Tibial artery (tissue), 4 donors: Measurements from ENCODE around the gene IPO13.

Source experiments
- DNase-seq, 2 donors: peaks; one replicate each; pipeline ENCODE4 v3.0.0-alpha.2; 2019
- H3K27ac ChIP-seq, 2 donors: fragments of 200-600 bp; sonication (generic) in 1 of 2; 1 replicate in 1 of 2; 2 replicates in 1 of 2; pipeline ENCODE4 v1.5.1; 2018 to 2019; ENCODE audit warnings: mild to moderate bottlenecking in 1 of 2
- H3K27me3 ChIP-seq, 2 donors: fragments of 200-600 bp; sonication (generic) in 1 of 2; one replicate each; pipeline versions ENCODE4 v1.5.1 to v1.6.0; 2016 to 2019
- H3K36me3 ChIP-seq, 3 donors: fragments of 200-600 bp; sonication (generic) in 2 of 3; one replicate each; pipeline ENCODE4 v1.5.1; 2016 to 2019; ENCODE audit warnings: mild to moderate bottlenecking in 2 of 3
- H3K4me1 ChIP-seq, 4 donors: fragments of 200-600 bp; sonication (generic) in 2 of 4; 1 replicate in 3 of 4; 2 replicates in 1 of 4; pipeline ENCODE4 v1.5.1; 2016 to 2019
- H3K4me3 ChIP-seq, 2 donors: fragments of 200-600 bp; sonication (generic) in 1 of 2; 1 replicate in 1 of 2; 2 replicates in 1 of 2; pipeline ENCODE4 v1.5.1; 2018 to 2019; ENCODE audit warnings: mild to moderate bottlenecking in 2 of 2
- H3K9me3 ChIP-seq, 3 donors: fragments of 200-600 bp; sonication (generic) in 1 of 3; one replicate each; pipeline ENCODE4 v1.5.1; 2016 to 2019
- intact Hi-C: fragments of 100-400 bp; cut with DNase I; formaldehyde crosslinking; loops from one replicate; pipeline ENCODE4 v1.15.0; 2023; ENCODE audit warnings: low total_unique reads
- TF ChIP-seq, protein P1 (sequence below), 2 experiments: fragments of 200-600 bp in 1 of 2; fragments of 450-650 bp in 1 of 2; IDR thresholded peaks; one replicate each; pipeline ENCODE4 v1.5.1; 2017 to 2019; ENCODE audit warnings: antibody characterized with exemption in 2 of 2, mild to moderate bottlenecking in 1 of 2, moderate library complexity in 1 of 2

The IPO13 gene

GRCh38 chr1:43996733-43997115, 50.0 kb downstream of the IPO13 start:
- intact Hi-C loops, result no loop called here
- Histone ChIP-seq H3K36me3 (peaks cover 0 to 33% (median 0%) of the 10 kb centered on the region in 3 donors), H3K4me3 (no peak overlapping the region), H3K4me1 (peaks cover 0 to 15% (median 5%) of the 10 kb centered on the region in 4 donors), H3K27me3 (no peaks in the 10 kb centered on the region), H3K27ac (no peak overlapping the region), H3K9me3 (no peaks in the 10 kb centered on the region)
- TF ChIP-seq, protein P1, sequence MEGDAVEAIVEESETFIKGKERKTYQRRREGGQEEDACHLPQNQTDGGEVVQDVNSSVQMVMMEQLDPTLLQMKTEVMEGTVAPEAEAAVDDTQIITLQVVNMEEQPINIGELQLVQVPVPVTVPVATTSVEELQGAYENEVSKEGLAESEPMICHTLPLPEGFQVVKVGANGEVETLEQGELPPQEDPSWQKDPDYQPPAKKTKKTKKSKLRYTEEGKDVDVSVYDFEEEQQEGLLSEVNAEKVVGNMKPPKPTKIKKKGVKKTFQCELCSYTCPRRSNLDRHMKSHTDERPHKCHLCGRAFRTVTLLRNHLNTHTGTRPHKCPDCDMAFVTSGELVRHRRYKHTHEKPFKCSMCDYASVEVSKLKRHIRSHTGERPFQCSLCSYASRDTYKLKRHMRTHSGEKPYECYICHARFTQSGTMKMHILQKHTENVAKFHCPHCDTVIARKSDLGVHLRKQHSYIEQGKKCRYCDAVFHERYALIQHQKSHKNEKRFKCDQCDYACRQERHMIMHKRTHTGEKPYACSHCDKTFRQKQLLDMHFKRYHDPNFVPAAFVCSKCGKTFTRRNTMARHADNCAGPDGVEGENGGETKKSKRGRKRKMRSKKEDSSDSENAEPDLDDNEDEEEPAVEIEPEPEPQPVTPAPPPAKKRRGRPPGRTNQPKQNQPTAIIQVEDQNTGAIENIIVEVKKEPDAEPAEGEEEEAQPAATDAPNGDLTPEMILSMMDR (IDR thresholded peaks at IDR 0.05), result no peak
- no peak for DNase-seq

DNA sequence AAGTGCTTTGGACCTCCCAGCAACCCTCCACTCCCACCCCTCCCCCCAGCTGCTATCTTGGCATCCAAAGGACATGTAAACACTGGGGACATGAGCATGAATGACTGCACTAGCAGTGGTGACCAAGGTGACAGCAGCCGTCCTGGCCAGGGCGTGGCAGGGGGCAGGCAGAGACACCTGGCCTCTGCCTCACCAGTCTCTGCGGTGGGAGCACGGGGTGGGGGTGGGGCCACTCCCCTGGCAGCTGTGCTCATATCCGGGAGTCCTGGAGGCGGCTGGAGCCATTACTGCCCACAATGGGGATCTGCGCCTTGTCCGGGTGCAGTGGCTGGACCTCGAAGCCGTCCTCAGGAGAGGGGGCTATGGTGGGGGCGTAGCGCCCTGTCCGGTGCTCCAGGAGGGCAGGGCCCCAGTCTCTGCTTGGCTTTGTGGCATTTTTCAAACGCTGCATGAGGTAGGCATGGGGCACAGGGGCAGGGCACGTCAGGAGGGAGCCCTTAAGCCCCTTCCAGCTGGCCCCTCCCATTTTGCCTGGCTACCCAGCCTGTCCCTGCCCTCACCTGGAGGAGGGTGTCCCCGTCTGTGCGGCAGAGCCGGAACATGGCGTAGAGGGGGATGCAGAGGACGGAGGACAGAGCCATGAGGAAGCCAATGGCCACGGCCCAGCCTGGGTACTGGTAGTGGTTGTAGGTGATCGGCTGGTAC, 50.7 kb downstream of the IPO13 start:
- DNase-seq, result no peak
- H3K4me1 ChIP-seq, result peaks cover 0 to 9% (median 0%) of the 10 kb centered on the region in 4 donors
- H3K36me3 ChIP-seq, result peaks cover 0 to 40% (median 6%) of the 10 kb centered on the region in 3 donors
- TF ChIP-seq, protein P1 (IDR thresholded peaks at IDR 0.05), result no peak
- H3K27me3 ChIP-seq, result no peaks in the 10 kb centered on the region
- H3K4me3 ChIP-seq, result no peak overlapping the region
- no peaks in the 10 kb centered on the region for H3K9me3 ChIP-seq
- no peak overlapping the region for H3K27ac ChIP-seq
- intact Hi-C loops, result no loop called here

GRCh38 chr1:43998000-43998378, 51.2 kb downstream of the IPO13 start:
- intact Hi-C loops, result no loop called here
- Histone ChIP-seq H3K4me3 (no peak overlapping the region), H3K27ac (no peak overlapping the region), H3K36me3 (peaks cover 0 to 45% (median 6%) of the 10 kb centered on the region in 3 donors), H3K4me1 (peaks cover 0 to 9% (median 0%) of the 10 kb centered on the region in 4 donors), H3K27me3 (no peaks in the 10 kb centered on the region), H3K9me3 (no peaks in the 10 kb centered on the region)
- no peak for DNase-seq
- TF ChIP-seq, protein P1 (IDR thresholded peaks at IDR 0.05), result no peak

DNA sequence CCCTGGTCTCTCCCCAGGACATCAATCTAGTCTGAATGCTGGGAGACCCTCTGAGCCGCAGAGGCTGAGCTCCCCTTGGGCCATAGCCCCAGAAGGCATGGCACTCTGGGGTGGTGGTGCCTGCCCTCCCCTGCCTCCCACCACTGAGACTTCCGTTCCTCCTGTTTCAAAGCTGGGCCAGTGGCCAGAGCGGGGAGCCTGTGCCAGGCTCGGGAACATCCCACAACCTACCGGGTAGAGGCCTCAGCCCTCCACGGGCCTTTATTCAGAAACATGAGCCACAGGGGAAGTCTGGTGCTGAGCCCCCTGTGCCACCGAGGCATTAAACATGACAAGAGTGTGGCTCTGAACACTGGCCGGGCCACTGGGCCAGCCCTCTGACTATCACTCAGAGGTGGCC, 52.7 kb downstream of the IPO13 start:
- intact Hi-C loops, result no loop called here
- TF ChIP-seq, protein P1 (IDR thresholded peaks at IDR 0.05), result no peak
- H3K36me3 ChIP-seq, result peaks cover 0 to 48% (median 6%) of the 10 kb centered on the region in 3 donors
- peaks cover 0 to 9% (median 0%) of the 10 kb centered on the region in 4 donors for H3K4me1 ChIP-seq
- H3K9me3 ChIP-seq, result no peaks in the 10 kb centered on the region
- no peak for DNase-seq
- H3K27ac ChIP-seq, result no peak overlapping the region
- H3K4me3 ChIP-seq, result no peak overlapping the region
- no peaks in the 10 kb centered on the region for H3K27me3 ChIP-seq

DNA sequence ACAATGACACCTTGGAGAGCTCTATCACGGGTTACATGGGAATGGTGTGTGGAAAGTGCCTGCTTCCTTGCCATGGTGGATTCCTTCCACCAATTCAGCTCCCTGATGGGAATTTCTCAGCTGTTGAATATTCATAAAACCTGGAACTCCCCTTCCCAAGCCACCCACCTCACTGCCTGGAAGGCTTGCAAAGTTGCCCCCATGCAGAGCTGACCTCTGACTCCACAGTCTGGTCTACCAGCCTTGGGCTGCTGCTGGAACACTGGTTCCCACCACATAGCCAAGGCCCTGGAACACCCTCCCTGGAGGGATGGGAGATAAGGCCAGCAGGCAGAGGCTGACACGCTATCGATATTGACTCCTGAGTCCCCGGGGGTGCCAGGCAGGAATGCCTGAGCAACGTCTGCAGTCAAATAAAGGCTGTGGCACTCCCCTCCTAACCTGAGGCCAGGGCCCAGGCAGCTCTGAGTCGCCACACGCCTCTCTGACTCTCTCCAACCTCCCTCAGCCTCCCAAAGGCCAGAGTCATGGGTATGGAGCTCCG, 53.4 kb downstream of the IPO13 start:
- Histone ChIP-seq H3K4me1 (peaks cover 0 to 9% (median 0%) of the 10 kb centered on the region in 4 donors), H3K27ac (no peak overlapping the region), H3K27me3 (no peaks in the 10 kb centered on the region), H3K9me3 (no peaks in the 10 kb centered on the region), H3K4me3 (no peak overlapping the region), H3K36me3 (peaks cover 0 to 48% (median 6%) of the 10 kb centered on the region in 3 donors)
- intact Hi-C loops, result loop anchor here (5.0 kb wide), 1 partner anchor 37 kb away; no protein-coding TSS in a partner anchor
- DNase-seq, result no peak
- TF ChIP-seq, protein P1 (IDR thresholded peaks at IDR 0.05), result no peak
